Cardiac muscle cell (in vitro differentiated cells and primary cell): ENCODE results near the gene NHLRC1. TPM values are rescaled to one million over a fixed set of nuclear protein-coding genes. Genes with fewer than 3 reads are reported as not detected.

Experiments used
- DNase-seq, 2 donors: peaks; one replicate each; pipeline versions ENCODE4 v3.0.0 to v3.0.0-alpha.2; 2010 to 2017; ENCODE audit warnings: low read depth in 1 of 2, low spot score in 1 of 2
- H3K27ac ChIP-seq: fragments of 200-600 bp; sonication (generic); 2 replicates; pipeline ENCODE4 v1.5.1; 2016
- H3K27me3 ChIP-seq: fragments of 200-600 bp; sonication (generic); 2 replicates; pipeline ENCODE4 v1.6.0; 2016; ENCODE audit warnings: control low read depth
- H3K36me3 ChIP-seq: fragments of 200-600 bp; sonication (generic); 2 replicates; pipeline ENCODE4 v1.5.1; 2016; ENCODE audit warnings: control low read depth
- H3K4me1 ChIP-seq: fragments of 200-600 bp; sonication (generic); 2 replicates; pipeline ENCODE4 v1.8.1; 2017; ENCODE audit warnings: low read depth, mild to moderate bottlenecking, mixed run types
- H3K4me3 ChIP-seq: fragments of 200-600 bp; sonication (generic); 2 replicates; pipeline ENCODE4 v1.5.1; 2016; ENCODE audit warnings: mild to moderate bottlenecking
- H3K9me3 ChIP-seq: fragments of 200-600 bp; sonication (generic); 2 replicates; pipeline ENCODE4 v1.5.1; 2017; ENCODE audit warnings: low read depth, mild to moderate bottlenecking, control low read depth
- CTCF ChIP-seq: IDR thresholded peaks from 2 replicates; pipeline ENCODE4 v1.5.1; 2012; ENCODE audit warnings: low read depth, mild to moderate bottlenecking, low read length
- polyA plus RNA-seq: library from polyadenylated mRNA; unstranded; fragments of >200 nt; fragmentation: Nextera tagmentation; extraction: Ambion mirVana; gene quantifications from 2 replicates; pipeline ENCODE4 v1.2.1, GENCODE V29; 2016
- total RNA-seq: library from RNA; depleted of rRNA; stranded (reverse); fragments of >200 nt; gene quantifications from 2 replicates; pipeline ENCODE4 v1.2.3, GENCODE V29; 2016

Gene NHLRC1
- 2.0 and 3.1 TPM in 2 replicates for total RNA-seq
- polyA plus RNA-seq, result 1.3 and 2.2 TPM in 2 replicates

- Histone ChIP-seq H3K27me3 (peaks cover 5% of the 10 kb centered on the region), H3K4me3 (peak within 1 kb of the TSS; percentile 16), H3K36me3 (no peaks in the 10 kb centered on the region), H3K27ac (no peak within 1 kb of the TSS), H3K4me1 (no peaks in the 10 kb centered on the region), H3K9me3 (no peaks in the 10 kb centered on the region)
- TF ChIP-seq CTCF, result peak; percentile 91
- peak; percentile 87 to 93 for DNase-seq
These were observed at the start of gene NHLRC1 for GRCh38 chr6:18122128-18123093. TSS of gene NHLRC1 (minus strand) at chr6:18122677. CDS start at chr6:18122606, 71 bp downstream.

- DNase-seq, result no peak
- Histone ChIP-seq H3K27ac (no peak overlapping the region), H3K4me1 (no peaks in the 10 kb centered on the region), H3K27me3 (no peaks in the 10 kb centered on the region), H3K36me3 (peaks cover 6% of the 10 kb centered on the region), H3K9me3 (no peaks in the 10 kb centered on the region), H3K4me3 (no peak overlapping the region)
- no peak for TF ChIP-seq CTCF
These were observed 49.4 kb upstream of the NHLRC1 start for GRCh38 chr6:18171871-18172270.

GRCh38 chr6:18168264-18168663 is 45.8 kb upstream of the NHLRC1 start:
- no peak for TF ChIP-seq CTCF
- H3K27me3 ChIP-seq, result no peaks in the 10 kb centered on the region
- no peak overlapping the region for H3K27ac ChIP-seq
- H3K36me3 ChIP-seq, result peaks cover 9% of the 10 kb centered on the region
- H3K4me1 ChIP-seq, result no peaks in the 10 kb centered on the region
- DNase-seq, result no peak
- H3K4me3 ChIP-seq, result no peak overlapping the region
- no peaks in the 10 kb centered on the region for H3K9me3 ChIP-seq

GRCh38 chr6:18166312-18167036 is 44.0 kb upstream of the NHLRC1 start:
- H3K4me1 ChIP-seq, result no peaks in the 10 kb centered on the region
- no peak overlapping the region for H3K4me3 ChIP-seq
- no peak for DNase-seq
- no peaks in the 10 kb centered on the region for H3K9me3 ChIP-seq
- TF ChIP-seq CTCF, result no peak
- no peak overlapping the region for H3K27ac ChIP-seq
- H3K36me3 ChIP-seq, result peaks cover 9% of the 10 kb centered on the region
- H3K27me3 ChIP-seq, result no peaks in the 10 kb centered on the region

GRCh38 chr6:18165751-18166150 is 43.3 kb upstream of the NHLRC1 start:
- H3K4me1 ChIP-seq, result no peaks in the 10 kb centered on the region
- no peak for TF ChIP-seq CTCF
- DNase-seq, result no peak
- no peaks in the 10 kb centered on the region for H3K9me3 ChIP-seq
- peaks cover 9% of the 10 kb centered on the region for H3K36me3 ChIP-seq
- no peak overlapping the region for H3K4me3 ChIP-seq
- no peaks in the 10 kb centered on the region for H3K27me3 ChIP-seq
- no peak overlapping the region for H3K27ac ChIP-seq
